GM20431 (cell line): ENCODE results near the gene LEMD2.

Experiments
- in situ Hi-C: fragments of 300-500 bp; cut with MseI, MboI; formaldehyde crosslinking; loops from one replicate; pipeline ENCODE4 v1.15.0; 2020; ENCODE audit warnings: low sequenced_read_pairs; ENCODE audit not compliant: unreplicated experiment

The LEMD2 gene

DNA sequence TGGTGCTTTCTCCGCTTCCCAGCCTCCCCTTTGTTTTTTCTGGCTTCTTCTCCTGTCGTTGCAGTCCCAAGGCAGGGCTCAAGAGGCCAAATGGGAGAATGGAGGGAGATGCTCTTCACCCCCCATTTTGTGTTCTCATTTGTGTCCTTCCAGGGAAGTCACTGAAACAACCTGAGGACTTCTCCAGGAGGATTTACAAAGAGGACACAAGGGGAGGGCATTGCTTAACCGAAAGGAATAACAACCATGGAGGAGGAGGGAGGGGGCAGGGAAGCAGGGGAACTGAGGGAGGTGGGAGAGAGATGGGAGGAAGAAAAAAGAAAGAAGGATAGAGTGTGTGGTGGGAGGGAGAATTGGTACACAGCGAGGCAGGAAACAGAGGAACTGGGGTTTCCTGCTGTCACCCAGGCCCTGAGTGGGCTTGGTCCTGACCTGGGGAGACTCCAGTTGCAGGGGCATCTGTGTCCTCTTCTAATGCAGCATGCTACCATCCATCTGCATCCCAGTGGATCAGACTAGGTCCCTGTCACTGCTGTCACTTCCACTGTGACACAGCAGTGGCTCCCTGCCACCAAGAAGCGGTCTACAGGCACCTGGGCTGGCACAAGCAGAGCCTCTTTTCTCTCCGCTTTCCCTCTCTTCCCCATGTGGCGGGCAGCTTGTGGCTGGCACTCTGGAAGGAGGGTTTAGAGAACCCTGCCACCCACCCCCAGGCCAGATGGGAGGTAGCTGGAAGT is 32.0 kb upstream of the LEMD2 start:
- in situ Hi-C loops, result no loop called here

GRCh38 chr6:33820243-33820642 is 31.3 kb upstream of the LEMD2 start:
- in situ Hi-C loops, result no loop called here

DNA sequence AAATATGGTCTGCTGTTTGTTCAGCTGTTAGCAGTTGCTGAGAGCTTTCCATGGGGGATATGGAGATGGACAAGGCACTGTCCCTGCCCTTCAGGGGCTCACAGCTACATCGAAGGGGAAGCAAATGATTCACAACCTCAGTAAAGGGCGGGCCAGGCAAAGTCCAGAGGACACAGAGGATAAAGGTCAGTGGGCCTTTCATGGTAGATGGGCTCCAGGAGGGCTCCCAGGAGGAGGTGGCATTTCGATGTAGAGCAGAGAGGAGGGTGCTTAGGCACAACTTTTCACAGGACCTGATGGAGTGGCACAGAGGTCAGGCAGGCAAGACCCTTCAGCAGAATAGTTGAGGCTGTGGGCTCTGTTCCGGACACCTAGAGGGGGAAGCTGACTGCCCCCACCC is 30.1 kb upstream of the LEMD2 start:
- in situ Hi-C loops, result no loop called here

DNA sequence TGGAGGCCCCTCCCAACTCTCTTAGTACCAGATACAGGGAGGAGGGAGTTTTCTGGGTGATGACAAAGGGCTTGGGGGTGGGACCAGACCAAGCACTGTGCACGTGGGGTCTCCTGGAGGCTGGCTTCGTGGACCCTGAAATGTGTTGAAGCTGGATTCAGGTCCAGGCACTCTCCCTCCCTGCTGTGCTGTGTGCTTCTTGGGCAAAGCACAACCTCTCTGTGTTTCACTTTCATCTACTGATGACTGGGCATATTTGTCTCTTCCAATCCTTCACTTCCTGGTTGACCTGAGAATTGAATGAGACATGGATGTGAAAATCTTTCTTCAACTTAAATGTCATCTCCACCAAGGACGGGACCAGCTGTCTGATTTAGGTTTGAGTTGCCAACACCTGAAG is 29.4 kb upstream of the LEMD2 start:
- in situ Hi-C loops, result no loop called here

DNA sequence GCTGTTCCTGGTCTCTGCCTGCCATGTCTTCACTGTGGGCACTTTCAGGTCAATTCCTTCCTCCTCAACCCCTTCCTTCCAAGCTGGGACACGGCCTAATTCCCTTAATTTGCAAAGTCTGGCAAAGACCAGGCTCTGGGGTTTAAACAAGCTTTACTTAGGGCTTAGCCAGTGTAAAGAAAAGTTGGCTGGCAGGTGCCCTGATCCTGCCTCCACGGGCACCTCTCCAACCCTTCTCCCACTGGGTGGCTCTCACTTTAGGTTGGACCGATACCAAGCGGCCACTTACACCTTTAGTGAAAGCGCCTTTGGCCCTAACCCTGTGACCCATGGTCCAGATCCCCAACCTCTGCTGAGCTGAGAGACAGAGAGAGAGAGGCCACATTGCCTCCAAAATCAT is 28.6 kb upstream of the LEMD2 start:
- in situ Hi-C loops, result no loop called here

DNA sequence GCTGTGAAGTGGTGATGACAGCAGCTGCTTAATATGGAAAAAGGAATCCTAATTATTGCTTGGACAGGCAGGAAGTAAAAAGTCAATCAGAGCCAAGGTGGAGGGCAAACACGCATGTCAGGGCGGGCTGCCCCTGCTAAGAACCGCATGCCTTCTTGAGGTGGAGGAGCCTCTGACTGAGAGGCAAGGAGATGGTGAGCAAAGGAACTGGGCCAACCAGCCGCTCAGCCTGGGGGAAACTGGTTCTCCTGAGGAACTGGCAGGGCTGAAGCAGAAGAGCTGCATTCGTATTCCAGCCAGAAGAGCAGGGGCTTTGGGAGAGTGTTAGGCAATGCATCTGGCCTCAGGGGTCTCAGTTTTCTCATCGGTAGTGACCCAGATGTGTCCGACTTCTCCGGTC is 28.0 kb upstream of the LEMD2 start:
- in situ Hi-C loops, result no loop called here

GRCh38 chr6:33815854-33816253 is 26.9 kb upstream of the LEMD2 start:
- in situ Hi-C loops, result no loop called here

DNA sequence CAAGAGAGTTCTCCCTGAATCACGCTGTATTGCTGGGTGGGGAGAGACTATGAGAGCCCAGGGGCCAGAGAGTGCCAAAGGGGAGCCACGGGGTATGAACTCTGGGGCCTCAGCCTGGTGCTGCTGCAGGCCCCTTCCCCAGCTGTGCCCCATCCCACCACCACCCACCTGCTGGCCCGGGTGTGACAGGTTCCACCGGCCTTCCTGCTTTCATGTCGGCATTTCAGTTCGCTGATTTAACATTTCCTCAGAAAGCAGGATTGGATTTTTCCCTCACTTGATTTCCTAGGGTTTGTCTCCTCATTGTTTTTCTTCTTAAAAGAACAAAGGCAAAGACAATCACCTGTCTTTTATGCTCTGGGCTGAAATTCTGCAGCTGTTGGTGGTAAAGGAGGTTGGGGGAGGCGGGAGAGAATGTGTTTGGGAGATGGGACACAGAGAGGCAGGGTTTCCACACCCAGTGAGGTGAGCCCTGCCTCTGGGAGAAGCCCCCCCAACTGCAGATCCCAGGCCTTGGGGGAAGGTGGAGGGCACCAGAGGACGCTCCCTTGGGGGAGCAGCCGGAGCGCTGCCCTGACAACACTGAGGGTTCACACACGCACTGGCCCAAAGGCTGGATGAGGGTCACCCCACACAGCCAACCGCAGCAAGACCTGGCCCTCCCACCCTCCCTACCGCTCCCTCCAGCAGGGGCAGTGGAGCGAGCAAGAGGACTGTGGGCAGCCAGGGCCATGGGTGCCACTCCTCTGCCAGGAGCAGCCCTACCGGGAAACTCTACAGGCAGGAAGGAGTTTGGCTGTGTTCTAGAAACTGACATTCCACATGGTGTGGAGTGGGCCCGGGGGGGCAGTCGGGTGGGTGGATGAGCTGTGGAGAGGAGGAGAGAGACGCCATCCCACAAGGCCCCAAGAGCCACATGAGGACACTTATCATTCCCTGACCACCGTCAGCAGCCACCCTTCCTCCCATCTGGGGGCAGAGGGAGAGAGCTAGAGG is 25.4 kb upstream of the LEMD2 start:
- in situ Hi-C loops, result no loop called here

GRCh38 chr6:33813246-33813904 is 24.4 kb upstream of the LEMD2 start:
- in situ Hi-C loops, result no loop called here

DNA sequence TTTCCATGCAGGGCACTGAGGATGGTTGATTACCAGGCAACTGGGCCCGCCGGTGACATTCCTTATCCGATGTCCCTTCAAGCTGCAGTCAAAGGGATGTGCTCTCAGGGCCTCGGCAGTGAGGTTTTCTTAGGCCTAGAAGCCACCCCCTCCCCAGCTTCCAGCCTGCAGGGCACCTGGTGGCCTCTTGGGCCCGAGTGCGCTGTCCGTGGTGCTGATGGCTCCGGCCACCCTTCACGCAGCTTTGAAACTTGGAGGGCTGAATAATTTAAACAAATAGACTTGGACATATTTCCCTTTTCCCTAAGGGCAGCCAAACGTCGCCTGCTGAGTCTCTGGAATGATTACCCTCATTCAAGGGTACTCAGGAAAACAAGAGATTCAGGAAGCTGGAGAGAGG is 23.7 kb upstream of the LEMD2 start:
- in situ Hi-C loops, result no loop called here

DNA sequence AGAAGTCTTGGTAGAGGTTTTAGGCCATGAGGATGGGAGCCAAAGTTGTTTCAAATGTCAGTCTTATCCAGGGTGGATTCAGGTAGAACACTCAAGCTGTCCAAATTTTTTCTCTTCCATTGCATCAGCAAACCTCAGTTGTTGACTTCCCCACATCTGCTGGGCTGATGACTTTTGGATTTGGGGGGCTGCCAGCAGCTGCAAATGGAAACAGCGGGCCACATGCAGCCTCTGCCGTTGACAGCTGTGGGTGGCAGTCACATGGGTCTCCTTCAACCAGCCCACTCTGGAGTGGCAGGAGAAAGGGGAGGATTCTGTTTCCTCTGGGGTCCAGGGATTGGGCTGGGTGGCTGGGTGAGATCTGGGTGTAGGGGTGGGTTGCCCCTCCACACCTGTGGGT is 20.7 kb upstream of the LEMD2 start:
- in situ Hi-C loops, result no loop called here

GRCh38 chr6:33808641-33809180 is 19.8 kb upstream of the LEMD2 start:
- in situ Hi-C loops, result no loop called here

GRCh38 chr6:33807606-33808005 is 18.7 kb upstream of the LEMD2 start:
- in situ Hi-C loops, result no loop called here

DNA sequence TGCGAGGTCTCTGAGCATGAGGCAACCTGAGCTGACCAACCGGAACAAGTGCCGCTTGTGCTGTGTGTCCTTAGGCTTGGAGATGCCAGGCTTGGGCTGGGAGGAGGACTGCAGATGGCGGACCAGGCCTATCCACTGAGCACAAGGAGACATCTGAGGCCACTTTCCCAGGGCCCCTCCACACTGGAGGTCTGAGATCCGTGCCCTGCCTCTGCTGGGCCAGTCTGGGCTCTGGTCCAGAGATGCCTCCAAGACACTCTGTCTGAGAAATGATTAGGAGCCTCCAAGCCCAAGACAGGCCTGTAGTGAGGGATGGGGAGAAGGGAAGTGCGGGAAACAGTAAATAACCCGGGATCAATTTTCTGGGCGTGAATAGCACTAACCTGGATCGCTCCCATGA is 17.9 kb upstream of the LEMD2 start:
- in situ Hi-C loops, result no loop called here

DNA sequence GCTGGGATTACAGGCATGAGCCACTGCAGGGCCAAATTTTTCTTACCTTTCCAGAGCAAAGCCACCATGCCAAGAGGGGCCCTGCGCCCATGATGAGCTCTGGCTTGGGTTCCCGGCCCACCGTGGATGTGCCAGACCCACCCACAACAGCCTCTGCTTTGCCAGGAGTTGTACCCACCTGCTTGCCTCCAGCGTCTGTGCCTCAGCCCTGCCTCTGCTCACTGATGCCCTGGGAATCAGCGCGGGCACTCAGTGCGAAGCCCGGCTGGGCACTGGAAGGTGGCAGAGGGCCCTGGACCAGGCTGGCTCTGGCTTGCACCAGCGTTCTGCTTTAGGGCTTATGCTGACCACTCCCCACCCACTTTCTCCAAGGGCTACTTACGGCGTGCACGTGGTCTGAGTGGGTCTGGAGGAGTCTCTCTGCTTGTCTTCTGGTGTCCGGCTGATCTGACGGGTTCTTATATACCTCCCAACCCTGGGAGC is 14.7 kb upstream of the LEMD2 start, which contains the start of gene MLN:
Gene MLN, minus strand, starts transcription at position 433 of the 483 bp plus-strand sequence. CDS start 2,840 bp downstream, outside the sequence.
- in situ Hi-C loops, result no loop called here

GRCh38 chr6:33802186-33802958 is 13.4 kb upstream of the LEMD2 start:
- in situ Hi-C loops, result no loop called here

DNA sequence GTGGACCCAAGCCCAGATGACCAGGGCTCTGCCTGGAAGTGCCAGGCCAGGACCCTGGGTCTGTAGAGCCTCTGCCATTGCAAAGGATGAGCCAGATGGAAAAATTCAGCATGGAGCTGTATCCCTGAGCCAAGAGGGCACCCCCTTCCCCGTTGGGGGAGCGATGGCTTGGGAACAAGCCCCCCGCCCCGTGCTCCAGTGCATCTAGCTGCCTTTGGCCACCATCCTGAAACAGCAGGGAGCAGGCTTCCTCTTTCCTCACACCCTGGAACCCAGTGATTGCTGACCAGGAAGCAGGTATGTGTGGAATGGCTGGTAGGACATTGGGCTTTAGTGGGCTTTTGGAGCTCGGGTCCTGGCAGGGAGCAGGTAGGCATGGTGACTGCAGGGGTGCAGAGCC is 12.7 kb upstream of the LEMD2 start:
- in situ Hi-C loops, result no loop called here

DNA sequence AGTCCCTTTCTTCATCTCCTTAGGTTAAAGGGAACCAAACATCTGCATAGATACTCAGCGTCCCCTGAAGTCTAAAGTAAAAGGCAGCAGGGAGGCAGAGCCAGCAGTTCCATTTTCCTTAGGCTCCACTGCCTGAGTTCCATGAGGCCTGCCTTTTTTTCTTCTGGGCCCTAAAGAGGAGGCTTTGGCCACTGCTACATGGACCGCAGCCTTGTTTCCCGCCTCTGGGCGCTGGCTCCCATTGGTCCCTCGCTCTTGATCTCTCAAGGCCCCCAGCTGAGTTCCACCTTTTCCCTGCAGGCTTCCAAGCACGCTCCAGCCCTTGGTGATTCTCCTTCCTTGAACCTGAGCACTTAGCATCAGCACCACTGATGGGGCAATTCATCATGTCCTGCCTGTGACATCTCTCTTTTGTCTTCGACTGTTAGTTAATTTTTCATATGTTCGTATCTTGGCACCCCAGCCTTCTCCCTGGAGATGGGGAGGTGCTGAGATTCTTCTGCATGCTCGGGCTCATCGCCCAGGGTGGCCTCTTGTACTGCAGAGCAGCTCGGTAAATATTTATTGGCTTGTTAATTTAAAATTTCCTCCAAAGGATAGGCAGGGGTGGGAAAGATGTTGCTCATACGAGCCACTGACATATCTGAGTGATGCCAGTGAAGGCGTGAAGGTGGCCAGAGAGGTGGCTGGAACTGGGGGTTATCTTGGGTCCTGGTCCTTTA is 11.5 kb upstream of the LEMD2 start:
- in situ Hi-C loops, result no loop called here
